HCT116 (cell line): Measurements from ENCODE around the gene S100A3. TPM values are rescaled to one million over a fixed set of nuclear protein-coding genes. Genes with fewer than 3 reads are reported as not detected.

Experiments
- ATAC-seq: fragments of 200-7000 bp; cut with Tn5 transposase; 2 replicates; pipeline ENCODE4 v1.9.1; 2020; ENCODE audit warnings: mild to moderate bottlenecking, moderate library complexity
- BruUV-seq: library from RNA; stranded (reverse); fragments of 400-500 nt; replicated peaks from 2 replicates; lab custom pipeline; 2021; lab: Mats Ljungman, UMichigan
- CTCF ChIA-PET: fragments of 300-600 bp; sonication (Branson Sonifier 250); formaldehyde crosslinking; loops from one replicate; lab custom pipeline; 2021; ENCODE audit warnings: antibody characterized with exemption; lab: Charles Lee
- POLR2A ChIA-PET: fragments of 300-600, 350-600 bp; sonication (Branson Sonifier 250); formaldehyde crosslinking; loops from one replicate; lab custom pipeline; 2021; ENCODE audit warnings: antibody characterized with exemption; lab: Charles Lee
- RAD21 ChIA-PET, 2 experiments: fragments of 300-600 bp; sonication (Branson Sonifier 250); formaldehyde crosslinking; loops; one replicate each; lab custom pipeline; 2023; ENCODE audit warnings: low total read pairs in 2 of 2; ENCODE audit not compliant: uncharacterized antibody in 2 of 2, unreplicated experiment in 2 of 2, low non-redundant PET in 1 of 2; lab: Charles Lee
- DNase-seq: peaks from one replicate; pipeline ENCODE4 v3.0.0-alpha.2; 2010; ENCODE audit warnings: low read depth, low spot score
- H2AFZ ChIP-seq: fragments of 200-600 bp; shearing (Covaris generic), sonication (generic); 2 replicates; pipeline ENCODE4 v1.6.1; 2017; ENCODE audit warnings: low read depth, mixed run types, mixed read lengths, antibody characterized with exemption, low read length; ENCODE audit not compliant: poor library complexity, severe bottlenecking
- H3K27ac ChIP-seq: 2 replicates; pipeline ENCODE4 v1.5.1; 2012; ENCODE audit warnings: low read depth, low read length
- H3K27me3 ChIP-seq: fragments of 200-600 bp; sonication (generic); 2 replicates; pipeline ENCODE4 v1.6.1; 2016; ENCODE audit warnings: mixed run types, low read length, mixed read lengths; ENCODE audit not compliant: insufficient read depth
- H3K36me3 ChIP-seq, 2 experiments: fragments of 200-500 bp in 1 of 2; fragments of 200-600 bp in 1 of 2; sonication (Bioruptor generic) in 1 of 2; sonication (generic) in 1 of 2; 2 replicates each; pipeline versions ENCODE4 v1.5.1 to v1.6.1; 2014 to 2016; ENCODE audit warnings: low read length in 2 of 2, inconsistent platforms in 1 of 2, mixed read lengths in 1 of 2, mixed run types in 1 of 2; ENCODE audit not compliant: insufficient read depth in 2 of 2, control insufficient read depth in 1 of 2
- H3K4me1 ChIP-seq, 2 experiments: fragments of 200-600 bp in 1 of 2; sonication (generic) in 1 of 2; 2 replicates each; pipeline versions ENCODE4 v1.5.1 to v1.6.1; 2012 to 2017; ENCODE audit warnings: low read length in 2 of 2, inconsistent platforms in 1 of 2, mild to moderate bottlenecking in 1 of 2, mixed read lengths in 1 of 2, mixed run types in 1 of 2, moderate library complexity in 1 of 2; ENCODE audit not compliant: insufficient read depth in 2 of 2, control insufficient read depth in 1 of 2
- H3K4me2 ChIP-seq: fragments of 200-600 bp; sonication (generic); 2 replicates; pipeline ENCODE4 v1.6.1; 2017; ENCODE audit warnings: mixed run types, low read length, mixed read lengths
- H3K4me3 ChIP-seq, 2 experiments: fragments of 200-600 bp in 1 of 2; sonication (generic) in 1 of 2; replicated peaks in 1 of 2; 2 replicates each; pipeline ENCODE4 v1.5.1; 2011 to 2016; ENCODE audit warnings: low read length in 2 of 2, control low read depth in 1 of 2, low read depth in 1 of 2, mild to moderate bottlenecking in 1 of 2, mixed read lengths in 1 of 2, mixed run types in 1 of 2
- H3K79me2 ChIP-seq: fragments of 200-600 bp; sonication (generic); 2 replicates; pipeline ENCODE4 v1.6.1; 2017; ENCODE audit warnings: mild to moderate bottlenecking, mixed run types, low read length, moderate library complexity, mixed read lengths; ENCODE audit not compliant: insufficient read depth
- H3K9ac ChIP-seq: fragments of 200-600 bp; sonication (generic); 2 replicates; pipeline ENCODE4 v1.6.1; 2016; ENCODE audit warnings: low read length, mixed read lengths
- H3K9me2 ChIP-seq: fragments of 200-600 bp; sonication (generic), shearing (Covaris generic); 2 replicates; pipeline ENCODE4 v1.6.1; 2017; ENCODE audit warnings: mixed run types, mild to moderate bottlenecking, moderate library complexity; ENCODE audit not compliant: insufficient read depth
- H3K9me3 ChIP-seq, 2 experiments: fragments of 200-500 bp in 1 of 2; fragments of 200-600 bp in 1 of 2; sonication (Bioruptor generic) in 1 of 2; sonication (generic) in 1 of 2; 2 replicates each; pipeline ENCODE4 v1.6.1; 2014 to 2017; ENCODE audit warnings: low read length in 2 of 2, mixed read lengths in 2 of 2, inconsistent platforms in 1 of 2, low read depth in 1 of 2, mild to moderate bottlenecking in 1 of 2, mixed run types in 1 of 2, moderate library complexity in 1 of 2; ENCODE audit not compliant: control insufficient read depth in 1 of 2, insufficient read depth in 1 of 2
- H4K20me1 ChIP-seq: fragments of 200-600 bp; sonication (generic), shearing (Covaris generic); 2 replicates; pipeline ENCODE4 v1.6.1; 2017; ENCODE audit warnings: mixed run types, mild to moderate bottlenecking, moderate library complexity; ENCODE audit not compliant: insufficient read depth
- CBX3 ChIP-seq: IDR thresholded peaks from 2 replicates; pipeline ENCODE4 v1.6.1; 2012; ENCODE audit warnings: low read depth
- CEBPB ChIP-seq: IDR thresholded peaks from 2 replicates; pipeline ENCODE4 v1.6.1; 2012; ENCODE audit warnings: low read depth
- ELF1 ChIP-seq: IDR thresholded peaks from 2 replicates; pipeline ENCODE4 v1.6.1; 2012; ENCODE audit warnings: low read depth, borderline replicate concordance
- EZH2phosphoT487 ChIP-seq: fragments of 200-600 bp; IDR thresholded peaks from 2 replicates; pipeline ENCODE4 v1.6.1; 2018; ENCODE audit warnings: antibody characterized with exemption, borderline replicate concordance
- FOSL1 ChIP-seq: IDR thresholded peaks from 2 replicates; pipeline ENCODE4 v1.6.1; 2012; ENCODE audit warnings: low read depth
- JUND ChIP-seq: IDR thresholded peaks from 2 replicates; pipeline ENCODE4 v1.6.1; 2012
- POLR2A ChIP-seq: IDR thresholded peaks from 2 replicates; pipeline ENCODE4 v1.7.0; 2011; ENCODE audit warnings: borderline replicate concordance; ENCODE audit not compliant: insufficient read depth, insufficient read length; ENCODE audit errors: extremely low read depth
- POLR2AphosphoS5 ChIP-seq: IDR thresholded peaks from 2 replicates; pipeline ENCODE4 v1.6.1; 2011; ENCODE audit warnings: mild to moderate bottlenecking, low read depth, low read length, moderate library complexity
- RAD21 ChIP-seq: IDR thresholded peaks from 2 replicates; pipeline ENCODE4 v1.6.1; 2012; ENCODE audit warnings: low read depth, mild to moderate bottlenecking
- SIN3A ChIP-seq: IDR thresholded peaks from 2 replicates; pipeline ENCODE4 v1.6.1; 2012; ENCODE audit warnings: low read depth
- SP1 ChIP-seq: IDR thresholded peaks from 2 replicates; pipeline ENCODE4 v1.6.1; 2012; ENCODE audit warnings: low read depth
- TCF7L2 ChIP-seq: IDR thresholded peaks from 2 replicates; pipeline ENCODE4 v1.7.0; 2011; ENCODE audit warnings: borderline replicate concordance, inconsistent platforms; ENCODE audit not compliant: insufficient read depth, insufficient read length; ENCODE audit errors: extremely low read depth
- YY1 ChIP-seq: IDR thresholded peaks from 2 replicates; pipeline ENCODE4 v1.6.1; 2011; ENCODE audit warnings: low read length, low read depth, moderate library complexity, mild to moderate bottlenecking; ENCODE audit not compliant: insufficient replicate concordance; ENCODE audit errors: extremely low read depth
- ZFX ChIP-seq: fragments of 450-650 bp; IDR thresholded peaks from 2 replicates; pipeline ENCODE4 v1.6.1; 2017
- intact Hi-C: fragments of 100-400 bp; cut with micrococcal nuclease; formaldehyde crosslinking; loops from 2 replicates; pipeline ENCODE4 v1.10.0; 2022
- total RNA-seq: library from RNA; stranded (reverse); gene quantifications from one replicate; pipeline ENCODE4 v1.2.1, GENCODE V29; 2021; ENCODE audit not compliant: unreplicated experiment
- TF ChIP-seq, protein P1 (sequence below): IDR thresholded peaks from 2 replicates; pipeline ENCODE4 v1.6.1; 2012
- TF ChIP-seq, protein P2 (sequence below): IDR thresholded peaks from 2 replicates; pipeline ENCODE4 v1.6.1; 2011; ENCODE audit warnings: mild to moderate bottlenecking, low read length, moderate library complexity; ENCODE audit not compliant: insufficient replicate concordance; ENCODE audit errors: extremely low read depth
- TF ChIP-seq, protein P3 (sequence below): IDR thresholded peaks from 2 replicates; pipeline ENCODE4 v1.6.1; 2012; ENCODE audit warnings: low read depth
- TF ChIP-seq, protein P4 (sequence below), 3 experiments: fragments of 200-600 bp in 1 of 3; sonication (generic) in 1 of 3; IDR thresholded peaks in 2 of 3; conservative IDR thresholded peaks in 1 of 3; 2 replicates each; pipeline ENCODE4 v1.5.1; 2012 to 2017; ENCODE audit warnings: low read depth in 2 of 3, low read length in 2 of 3, antibody characterized with exemption in 1 of 3, borderline replicate concordance in 1 of 3, control low read depth in 1 of 3, mild to moderate bottlenecking in 1 of 3, mixed read lengths in 1 of 3, mixed run types in 1 of 3, moderate library complexity in 1 of 3; ENCODE audit not compliant: insufficient read depth in 1 of 3
- TF ChIP-seq, protein P5 (sequence below): IDR thresholded peaks from 2 replicates; pipeline ENCODE4 v1.6.1; 2012

Gene S100A3
- total RNA-seq, 1 experiment from 2014 or later, result 4.2 TPM

DNA sequence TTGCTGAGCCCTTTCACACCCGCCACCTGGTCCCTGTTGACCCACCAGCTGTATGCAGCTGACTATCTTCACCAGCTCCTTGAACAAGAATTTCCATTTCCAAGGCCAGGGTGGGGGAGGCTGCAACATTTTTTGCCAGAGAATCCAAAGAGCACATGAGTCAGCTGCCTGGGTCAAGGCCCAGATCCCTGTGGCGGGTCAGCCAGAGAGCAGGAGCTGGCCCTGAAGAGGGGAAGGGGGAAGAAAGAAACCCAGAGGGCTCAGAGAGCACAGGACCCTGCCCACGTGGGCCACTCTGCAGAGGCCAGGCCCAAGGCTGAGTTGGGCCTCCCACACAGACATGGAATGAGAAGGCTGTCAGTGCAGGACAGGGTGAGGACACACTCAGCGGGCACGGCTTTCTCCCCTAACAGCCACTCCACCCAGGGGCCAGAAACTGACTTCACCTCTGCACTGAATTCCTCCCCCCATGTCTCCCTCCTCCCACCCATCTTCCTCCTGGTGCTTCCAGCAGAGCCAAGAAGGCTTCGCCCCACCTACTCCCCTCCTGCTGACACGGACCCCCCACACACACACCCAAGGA, 42.1 kb downstream of the S100A3 start:
- ChIA-PET POLR2A (interaction anchor here (1.3 to 1.5 kb wide), 3 partner anchors 45 to 221 kb away, joined by 3 to 4 read pairs (median 3); partner anchors contain the start of gene INTS3), CTCF (interaction anchor here (0.8 to 1.8 kb wide), 5 partner anchors 9 to 154 kb away, joined by 3 to 4 read pairs (median 4); partner anchors contain the start of gene S100A13), RAD21 (interaction anchor here in 1 of 2 experiments (0.9 kb wide), 1 partner anchor 61 kb away, joined by 3 read pairs; no protein-coding TSS in a partner anchor)
- Histone ChIP-seq H4K20me1 (no peaks in the 10 kb centered on the region), H3K4me2 (peak overlapping the region; percentile 65), H3K4me3 (peak overlapping the region in 1 of 2 experiments; percentile 28; a peak in 1 of 4 replicates), H3K9me2 (no peaks in the 10 kb centered on the region), H3K79me2 (no peaks in the 10 kb centered on the region), H3K27me3 (no peaks in the 10 kb centered on the region), H3K36me3 (no peaks in the 10 kb centered on the region), H3K9ac (peak overlapping the region; percentile 47), H3K27ac (peak overlapping the region; percentile 23), H2AFZ (no peak overlapping the region), H3K4me1 (peaks cover 17 to 58% of the 10 kb centered on the region in 2 experiments), H3K9me3 (no peaks in the 10 kb centered on the region)
- DNase-seq (no peak), ATAC-seq (peak; percentile 50)
- BruUV-seq, result no TSS peak
- intact Hi-C loops, result loop anchor here (5.0 kb wide), 1 partner anchor 480 kb away; the partner anchor contains the start of gene RAB13
- TF ChIP-seq, protein P1, sequence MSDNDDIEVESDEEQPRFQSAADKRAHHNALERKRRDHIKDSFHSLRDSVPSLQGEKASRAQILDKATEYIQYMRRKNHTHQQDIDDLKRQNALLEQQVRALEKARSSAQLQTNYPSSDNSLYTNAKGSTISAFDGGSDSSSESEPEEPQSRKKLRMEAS, result peak; percentile 51; the same call in 1 of the 2 replicates
- TF ChIP-seq POLR2AphosphoS5, result peak; percentile 49
- peak; percentile 71 for TF ChIP-seq SP1
- no peak for TF ChIP-seq YY1
- TF ChIP-seq EZH2phosphoT487, result no peak
- TF ChIP-seq CBX3, result 0 out of 2 replicates have a peak, but pooled peaks have one; percentile 63
- no peak for TF ChIP-seq ELF1
- no peak for TF ChIP-seq TCF7L2
- TF ChIP-seq, protein P2, sequence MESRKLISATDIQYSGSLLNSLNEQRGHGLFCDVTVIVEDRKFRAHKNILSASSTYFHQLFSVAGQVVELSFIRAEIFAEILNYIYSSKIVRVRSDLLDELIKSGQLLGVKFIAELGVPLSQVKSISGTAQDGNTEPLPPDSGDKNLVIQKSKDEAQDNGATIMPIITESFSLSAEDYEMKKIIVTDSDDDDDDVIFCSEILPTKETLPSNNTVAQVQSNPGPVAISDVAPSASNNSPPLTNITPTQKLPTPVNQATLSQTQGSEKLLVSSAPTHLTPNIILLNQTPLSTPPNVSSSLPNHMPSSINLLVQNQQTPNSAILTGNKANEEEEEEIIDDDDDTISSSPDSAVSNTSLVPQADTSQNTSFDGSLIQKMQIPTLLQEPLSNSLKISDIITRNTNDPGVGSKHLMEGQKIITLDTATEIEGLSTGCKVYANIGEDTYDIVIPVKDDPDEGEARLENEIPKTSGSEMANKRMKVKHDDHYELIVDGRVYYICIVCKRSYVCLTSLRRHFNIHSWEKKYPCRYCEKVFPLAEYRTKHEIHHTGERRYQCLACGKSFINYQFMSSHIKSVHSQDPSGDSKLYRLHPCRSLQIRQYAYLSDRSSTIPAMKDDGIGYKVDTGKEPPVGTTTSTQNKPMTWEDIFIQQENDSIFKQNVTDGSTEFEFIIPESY, result no peak
- TF ChIP-seq, protein P3, sequence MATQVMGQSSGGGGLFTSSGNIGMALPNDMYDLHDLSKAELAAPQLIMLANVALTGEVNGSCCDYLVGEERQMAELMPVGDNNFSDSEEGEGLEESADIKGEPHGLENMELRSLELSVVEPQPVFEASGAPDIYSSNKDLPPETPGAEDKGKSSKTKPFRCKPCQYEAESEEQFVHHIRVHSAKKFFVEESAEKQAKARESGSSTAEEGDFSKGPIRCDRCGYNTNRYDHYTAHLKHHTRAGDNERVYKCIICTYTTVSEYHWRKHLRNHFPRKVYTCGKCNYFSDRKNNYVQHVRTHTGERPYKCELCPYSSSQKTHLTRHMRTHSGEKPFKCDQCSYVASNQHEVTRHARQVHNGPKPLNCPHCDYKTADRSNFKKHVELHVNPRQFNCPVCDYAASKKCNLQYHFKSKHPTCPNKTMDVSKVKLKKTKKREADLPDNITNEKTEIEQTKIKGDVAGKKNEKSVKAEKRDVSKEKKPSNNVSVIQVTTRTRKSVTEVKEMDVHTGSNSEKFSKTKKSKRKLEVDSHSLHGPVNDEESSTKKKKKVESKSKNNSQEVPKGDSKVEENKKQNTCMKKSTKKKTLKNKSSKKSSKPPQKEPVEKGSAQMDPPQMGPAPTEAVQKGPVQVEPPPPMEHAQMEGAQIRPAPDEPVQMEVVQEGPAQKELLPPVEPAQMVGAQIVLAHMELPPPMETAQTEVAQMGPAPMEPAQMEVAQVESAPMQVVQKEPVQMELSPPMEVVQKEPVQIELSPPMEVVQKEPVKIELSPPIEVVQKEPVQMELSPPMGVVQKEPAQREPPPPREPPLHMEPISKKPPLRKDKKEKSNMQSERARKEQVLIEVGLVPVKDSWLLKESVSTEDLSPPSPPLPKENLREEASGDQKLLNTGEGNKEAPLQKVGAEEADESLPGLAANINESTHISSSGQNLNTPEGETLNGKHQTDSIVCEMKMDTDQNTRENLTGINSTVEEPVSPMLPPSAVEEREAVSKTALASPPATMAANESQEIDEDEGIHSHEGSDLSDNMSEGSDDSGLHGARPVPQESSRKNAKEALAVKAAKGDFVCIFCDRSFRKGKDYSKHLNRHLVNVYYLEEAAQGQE, result no peak
- TF ChIP-seq, protein P4, sequence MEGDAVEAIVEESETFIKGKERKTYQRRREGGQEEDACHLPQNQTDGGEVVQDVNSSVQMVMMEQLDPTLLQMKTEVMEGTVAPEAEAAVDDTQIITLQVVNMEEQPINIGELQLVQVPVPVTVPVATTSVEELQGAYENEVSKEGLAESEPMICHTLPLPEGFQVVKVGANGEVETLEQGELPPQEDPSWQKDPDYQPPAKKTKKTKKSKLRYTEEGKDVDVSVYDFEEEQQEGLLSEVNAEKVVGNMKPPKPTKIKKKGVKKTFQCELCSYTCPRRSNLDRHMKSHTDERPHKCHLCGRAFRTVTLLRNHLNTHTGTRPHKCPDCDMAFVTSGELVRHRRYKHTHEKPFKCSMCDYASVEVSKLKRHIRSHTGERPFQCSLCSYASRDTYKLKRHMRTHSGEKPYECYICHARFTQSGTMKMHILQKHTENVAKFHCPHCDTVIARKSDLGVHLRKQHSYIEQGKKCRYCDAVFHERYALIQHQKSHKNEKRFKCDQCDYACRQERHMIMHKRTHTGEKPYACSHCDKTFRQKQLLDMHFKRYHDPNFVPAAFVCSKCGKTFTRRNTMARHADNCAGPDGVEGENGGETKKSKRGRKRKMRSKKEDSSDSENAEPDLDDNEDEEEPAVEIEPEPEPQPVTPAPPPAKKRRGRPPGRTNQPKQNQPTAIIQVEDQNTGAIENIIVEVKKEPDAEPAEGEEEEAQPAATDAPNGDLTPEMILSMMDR (IDR thresholded peaks at IDR 0.05 in 2 of 3, conservative IDR thresholded peaks at IDR 0.05 in 1 of 3; ENCODE audit: borderline replicate concordance in 1 of 3, insufficient read depth in 1 of 3, low read depth in 2 of 3, low read length in 2 of 3), result no peak
- TF ChIP-seq JUND, result no peak; the same call in 1 of the 2 replicates
- no peak for TF ChIP-seq SIN3A
- peak; percentile 76 for TF ChIP-seq FOSL1
- TF ChIP-seq POLR2A, result no peak
- TF ChIP-seq, protein P5, sequence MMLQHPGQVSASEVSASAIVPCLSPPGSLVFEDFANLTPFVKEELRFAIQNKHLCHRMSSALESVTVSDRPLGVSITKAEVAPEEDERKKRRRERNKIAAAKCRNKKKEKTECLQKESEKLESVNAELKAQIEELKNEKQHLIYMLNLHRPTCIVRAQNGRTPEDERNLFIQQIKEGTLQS, result no peak
- TF ChIP-seq RAD21, result no peak
- TF ChIP-seq ZFX, result peak; percentile 52; the same call in 1 of the 2 replicates
- no peak for TF ChIP-seq CEBPB
